Hepatocyte (in vitro differentiated cells): ENCODE results near the gene ARHGAP22. TPM values are rescaled to one million over a fixed set of nuclear protein-coding genes. Genes with fewer than 3 reads are reported as not detected.

Experiments used
- DNase-seq: peaks from one replicate; pipeline ENCODE4 v3.0.0-alpha.2; 2016; ENCODE audit warnings: low spot score
- H2AFZ ChIP-seq: fragments of 200-600 bp; sonication (generic); 2 replicates; pipeline ENCODE4 v1.6.0; 2016; ENCODE audit warnings: antibody characterized with exemption, mild to moderate bottlenecking
- H3K27ac ChIP-seq: fragments of 200-600 bp; sonication (generic); 2 replicates; pipeline ENCODE4 v1.5.1; 2016; ENCODE audit warnings: mild to moderate bottlenecking
- H3K27me3 ChIP-seq: fragments of 200-600 bp; sonication (generic); 2 replicates; pipeline ENCODE4 v1.6.1; 2016
- H3K36me3 ChIP-seq: fragments of 200-600 bp; sonication (generic); replicated peaks from 2 replicates; pipeline ENCODE4 v1.5.1; 2016; ENCODE audit warnings: low read depth; ENCODE audit not compliant: insufficient read depth
- H3K4me1 ChIP-seq: fragments of 200-600 bp; sonication (generic); 2 replicates; pipeline ENCODE4 v1.5.1; 2016; ENCODE audit warnings: mild to moderate bottlenecking, moderate library complexity; ENCODE audit not compliant: insufficient read depth
- H3K4me2 ChIP-seq: fragments of 200-600 bp; sonication (generic); 2 replicates; pipeline ENCODE4 v1.6.0; 2016
- H3K4me3 ChIP-seq: fragments of 200-600 bp; sonication (generic); 2 replicates; pipeline ENCODE4 v1.5.1; 2016; ENCODE audit warnings: mild to moderate bottlenecking
- H3K79me2 ChIP-seq: fragments of 200-600 bp; sonication (generic); 2 replicates; pipeline ENCODE4 v1.6.0; 2017; ENCODE audit warnings: mild to moderate bottlenecking
- H3K9me2 ChIP-seq: fragments of 200-600 bp; sonication (generic); replicated peaks from 2 replicates; pipeline ENCODE4 v1.6.0; 2017; ENCODE audit warnings: mild to moderate bottlenecking; ENCODE audit not compliant: insufficient read depth
- H3K9me3 ChIP-seq: fragments of 200-600 bp; sonication (generic); 2 replicates; pipeline ENCODE4 v1.5.1; 2016; ENCODE audit warnings: low read depth, mild to moderate bottlenecking
- H4K20me1 ChIP-seq: fragments of 200-600 bp; sonication (generic); 2 replicates; pipeline ENCODE4 v1.6.0; 2016; ENCODE audit warnings: mild to moderate bottlenecking; ENCODE audit not compliant: insufficient read depth, poor library complexity, severe bottlenecking
- CTCF ChIP-seq: fragments of 200-600 bp; sonication (generic); IDR thresholded peaks from 2 replicates; pipeline ENCODE4 v1.5.1; 2016; ENCODE audit warnings: antibody characterized with exemption, mild to moderate bottlenecking; ENCODE audit not compliant: poor library complexity
- EZH2 ChIP-seq: fragments of 200-600 bp; sonication (generic); IDR thresholded peaks from 2 replicates; pipeline ENCODE4 v1.6.1; 2016; ENCODE audit warnings: antibody characterized with exemption, mild to moderate bottlenecking, borderline replicate concordance
- EZH2phosphoT487 ChIP-seq: fragments of 200-600 bp; sonication (generic); IDR thresholded peaks from one replicate; pipeline ENCODE4 v1.6.1; 2018; ENCODE audit warnings: antibody characterized with exemption, mild to moderate bottlenecking, low read depth, moderate library complexity; ENCODE audit not compliant: unreplicated experiment, severe bottlenecking
- WGBS: methylation state at CpG from one replicate; pipeline ENCODE4 v1.1.6; 2016; ENCODE audit warnings: low lambda C conversion rate; ENCODE audit errors: missing lambda C conversion rate; 5-methylcytosine and 5-hydroxymethylcytosine counted together
- polyA plus RNA-seq: library from polyadenylated mRNA; unstranded; fragments of >200 nt; fragmentation: Nextera tagmentation; extraction: Ambion mirVana; gene quantifications from 2 replicates; pipeline ENCODE4 v1.2.1, GENCODE V29; 2016
- total RNA-seq: library from RNA; depleted of rRNA; stranded (reverse); fragments of >200 nt; gene quantifications from 2 replicates; pipeline ENCODE4 v1.2.3, GENCODE V29; 2014

The ARHGAP22 gene
- total and polyA plus RNA-seq, 2 experiments from 2014 or later, result 1.7 to 1.8 TPM

- Histone ChIP-seq H2AFZ (no peak overlapping the region), H3K9me2 (no peaks in the 10 kb centered on the region), H3K36me3 (no peaks in the 10 kb centered on the region), H3K27me3 (no peaks in the 10 kb centered on the region), H3K4me2 (no peak overlapping the region), H3K27ac (no peak overlapping the region), H3K9me3 (no peaks in the 10 kb centered on the region), H3K4me1 (no peaks in the 10 kb centered on the region), H4K20me1 (no peaks in the 10 kb centered on the region), H3K79me2 (no peaks in the 10 kb centered on the region), H3K4me3 (no peak overlapping the region)
- no peak for TF ChIP-seq CTCF
- no peak for TF ChIP-seq EZH2phosphoT487
- no peak for TF ChIP-seq EZH2
- no peak for DNase-seq
- WGBS, result 96% methylated on average over 1 of the region's 1 CpG
Measured at GRCh38 chr10:48489099-48489498, 115.8 kb downstream of the ARHGAP22 start.

- TF ChIP-seq CTCF (no peak), EZH2 (no peak), EZH2phosphoT487 (no peak)
- WGBS, result 91% methylated on average over 1 of the region's 1 CpG
- H3K79me2 ChIP-seq, result no peaks in the 10 kb centered on the region
Measured at GRCh38 chr10:48487244-48487643, 117.6 kb downstream of the ARHGAP22 start.

GRCh38 chr10:48485711-48486110 lies 119.2 kb downstream of the ARHGAP22 start:
- TF ChIP-seq EZH2phosphoT487, result no peak
- no peak for TF ChIP-seq CTCF
- no peak for TF ChIP-seq EZH2
- no peaks in the 10 kb centered on the region for H3K9me3 ChIP-seq
- H3K4me2 ChIP-seq, result no peak overlapping the region
- no peak for DNase-seq
- H3K9me2 ChIP-seq, result no peaks in the 10 kb centered on the region
- H3K27me3 ChIP-seq, result no peaks in the 10 kb centered on the region
- no peak overlapping the region for H3K27ac ChIP-seq
- H3K79me2 ChIP-seq, result no peaks in the 10 kb centered on the region
- H3K36me3 ChIP-seq, result no peaks in the 10 kb centered on the region
- H2AFZ ChIP-seq, result no peak overlapping the region
- no peaks in the 10 kb centered on the region for H4K20me1 ChIP-seq
- no peak overlapping the region for H3K4me3 ChIP-seq
- H3K4me1 ChIP-seq, result peaks cover 4% of the 10 kb centered on the region

More at GRCh38 chr10:48487244-48487643, 117.6 kb downstream of the ARHGAP22 start:
- no peak for DNase-seq
- Histone ChIP-seq H3K4me2 (no peak overlapping the region), H3K27ac (no peak overlapping the region), H4K20me1 (no peaks in the 10 kb centered on the region), H3K9me3 (no peaks in the 10 kb centered on the region), H3K4me1 (no peaks in the 10 kb centered on the region), H3K9me2 (no peaks in the 10 kb centered on the region), H3K4me3 (no peak overlapping the region), H2AFZ (no peak overlapping the region), H3K27me3 (no peaks in the 10 kb centered on the region), H3K36me3 (no peaks in the 10 kb centered on the region)

- TF ChIP-seq EZH2phosphoT487 (no peak), CTCF (no peak), EZH2 (no peak)
- WGBS, result 43% methylated on average over 3 of the region's 3 CpGs
- H3K4me1 ChIP-seq, result peaks cover 4% of the 10 kb centered on the region
- H3K4me2 ChIP-seq, result no peak overlapping the region
- H3K27ac ChIP-seq, result no peak overlapping the region
- H3K9me2 ChIP-seq, result no peaks in the 10 kb centered on the region
- H2AFZ ChIP-seq, result no peak overlapping the region
- no peak for DNase-seq
- no peaks in the 10 kb centered on the region for H4K20me1 ChIP-seq
- no peaks in the 10 kb centered on the region for H3K9me3 ChIP-seq
- no peaks in the 10 kb centered on the region for H3K27me3 ChIP-seq
- no peaks in the 10 kb centered on the region for H3K79me2 ChIP-seq
- no peak overlapping the region for H3K4me3 ChIP-seq
- H3K36me3 ChIP-seq, result no peaks in the 10 kb centered on the region
Measured at GRCh38 chr10:48484911-48485310, 120.0 kb downstream of the ARHGAP22 start.
